Thoracic aorta (tissue), 2 donors: Measurements from ENCODE around the gene ADCY5. TPM values are rescaled to one million over a fixed set of nuclear protein-coding genes. Genes with fewer than 3 reads are reported as not detected.

Source experiments
- ATAC-seq: fragments of 150-250 bp; one replicate; pipeline ENCODE4 v1.8.0; 2017; ENCODE audit warnings: low read depth; ENCODE audit not compliant: insufficient number of reproducible peaks, low FRiP score
- DNase-seq: peaks from one replicate; pipeline ENCODE4 v3.0.0-alpha.2; 2020; ENCODE audit warnings: low spot score
- H3K27ac ChIP-seq, 2 donors: fragments of 200-600 bp; sonication (generic); 1 replicate in 1 of 2; 2 replicates in 1 of 2; pipeline ENCODE4 v1.5.1; 2016; ENCODE audit warnings: mild to moderate bottlenecking in 2 of 2, moderate library complexity in 2 of 2
- H3K27me3 ChIP-seq: fragments of 200-600 bp; sonication (generic); replicated peaks from 2 replicates; pipeline ENCODE4 v1.6.0; 2016; ENCODE audit warnings: mild to moderate bottlenecking; ENCODE audit not compliant: insufficient read depth
- H3K36me3 ChIP-seq: fragments of 200-600 bp; sonication (generic); one replicate; pipeline ENCODE4 v1.5.1; 2016
- H3K4me1 ChIP-seq, 2 donors: fragments of 200-600 bp; sonication (generic); 1 replicate in 1 of 2; 2 replicates in 1 of 2; pipeline versions ENCODE4 v1.5.1 to v1.6.0; 2016; ENCODE audit warnings: low read depth in 2 of 2, mild to moderate bottlenecking in 1 of 2; ENCODE audit not compliant: control insufficient read depth in 1 of 2
- H3K4me3 ChIP-seq: fragments of 200-600 bp; sonication (generic); 2 replicates; pipeline ENCODE4 v1.5.1; 2016; ENCODE audit warnings: mild to moderate bottlenecking
- H3K9me3 ChIP-seq: fragments of 200-600 bp; sonication (generic); 2 replicates; pipeline ENCODE4 v1.5.1; 2016
- CTCF ChIP-seq: fragments of 200-600 bp; sonication (generic); IDR thresholded peaks from one replicate; pipeline ENCODE4 v1.5.1; 2019; ENCODE audit warnings: antibody characterized with exemption
- total RNA-seq, 2 donors: library from RNA; depleted of rRNA; stranded (reverse); fragments of >200 nt; gene quantifications; one replicate each; pipeline versions ENCODE4 v1.1.0 to v1.2.3, GENCODE V29; 2016

Gene ADCY5
- total RNA-seq, 2 donors from 2014 or later, result 104 to 123 TPM

GRCh38 chr3:123289391-123290106, 159.3 kb downstream of the ADCY5 start:
- Histone ChIP-seq H3K36me3 (peaks cover 58% of the 10 kb centered on the region), H3K27ac (no peak overlapping the region), H3K4me3 (no peak overlapping the region), H3K9me3 (no peaks in the 10 kb centered on the region), H3K4me1 (no peaks in the 10 kb centered on the region), H3K27me3 (no peaks in the 10 kb centered on the region)
- DNase-seq (no peak), ATAC-seq (no peak)
- TF ChIP-seq CTCF, result no peak

- H3K9me3 ChIP-seq, result no peaks in the 10 kb centered on the region
- no peak overlapping the region for H3K4me3 ChIP-seq
- DNase-seq, result no peak
- H3K4me1 ChIP-seq, result no peaks in the 10 kb centered on the region
- H3K27ac ChIP-seq, result no peak overlapping the region
- no peak for TF ChIP-seq CTCF
- ATAC-seq, result no peak
- H3K36me3 ChIP-seq, result peaks cover 62% of the 10 kb centered on the region
- H3K27me3 ChIP-seq, result no peaks in the 10 kb centered on the region
These were observed 161.0 kb downstream of the ADCY5 start for GRCh38 chr3:123287962-123288302.

GRCh38 chr3:123287051-123287961, 161.6 kb downstream of the ADCY5 start:
- no peaks in the 10 kb centered on the region for H3K9me3 ChIP-seq
- ATAC-seq, result no peak
- H3K36me3 ChIP-seq, result peaks cover 67% of the 10 kb centered on the region
- H3K4me1 ChIP-seq, result no peaks in the 10 kb centered on the region
- H3K27me3 ChIP-seq, result no peaks in the 10 kb centered on the region
- no peak overlapping the region for H3K27ac ChIP-seq
- no peak overlapping the region for H3K4me3 ChIP-seq
- no peak for TF ChIP-seq CTCF
- no peak for DNase-seq

GRCh38 chr3:123286308-123287023, 162.4 kb downstream of the ADCY5 start:
- no peaks in the 10 kb centered on the region for H3K9me3 ChIP-seq
- TF ChIP-seq CTCF, result peak; percentile 56
- no peak for DNase-seq

GRCh38 chr3:123285931-123286307, 163.0 kb downstream of the ADCY5 start:
- H3K27me3 ChIP-seq, result no peaks in the 10 kb centered on the region
- H3K4me1 ChIP-seq, result no peaks in the 10 kb centered on the region
- peaks cover 72% of the 10 kb centered on the region for H3K36me3 ChIP-seq
- DNase-seq (no peak), ATAC-seq (no peak)
- no peak for TF ChIP-seq CTCF
- H3K9me3 ChIP-seq, result no peaks in the 10 kb centered on the region
- H3K4me3 ChIP-seq, result no peak overlapping the region
- no peak overlapping the region for H3K27ac ChIP-seq

More at GRCh38 chr3:123286308-123287023, 162.4 kb downstream of the ADCY5 start:
- H3K27me3 ChIP-seq, result no peaks in the 10 kb centered on the region
- no peak for ATAC-seq
- H3K27ac ChIP-seq, result no peak overlapping the region
- peaks cover 73% of the 10 kb centered on the region for H3K36me3 ChIP-seq
- no peak overlapping the region for H3K4me3 ChIP-seq
- no peaks in the 10 kb centered on the region for H3K4me1 ChIP-seq
